H9 (cell line): ENCODE results near the gene DMD. TPM values are rescaled to one million over a fixed set of nuclear protein-coding genes. Genes with fewer than 3 reads are reported as not detected.

ENCODE experiments used
- DNase-seq: peaks from one replicate; pipeline ENCODE4 v3.0.0-alpha.2; 2017
- H2AFZ ChIP-seq: one replicate; pipeline ENCODE4 v1.6.1; 2013; ENCODE audit warnings: mild to moderate bottlenecking, low read length, control low read depth, moderate library complexity
- H2AK5ac ChIP-seq: 2 replicates; pipeline ENCODE4 v1.6.1; 2013; ENCODE audit warnings: low read length, control low read depth, mixed read lengths; ENCODE audit not compliant: insufficient read length
- H2BK120ac ChIP-seq: one replicate; pipeline ENCODE4 v1.6.1; 2013; ENCODE audit warnings: low read depth, mild to moderate bottlenecking, low read length, control low read depth, inconsistent platforms; ENCODE audit not compliant: poor library complexity, severe bottlenecking
- H2BK12ac ChIP-seq: 2 replicates; pipeline ENCODE4 v1.6.1; 2013; ENCODE audit warnings: low read length, control low read depth, mixed read lengths, low read depth; ENCODE audit not compliant: insufficient read length
- H2BK15ac ChIP-seq: 2 replicates; pipeline ENCODE4 v1.6.1; 2013; ENCODE audit warnings: low read depth, low read length, control low read depth
- H2BK20ac ChIP-seq: one replicate; pipeline ENCODE4 v1.6.1; 2013; ENCODE audit warnings: low read depth, mild to moderate bottlenecking, low read length, control low read depth, inconsistent platforms; ENCODE audit not compliant: poor library complexity, severe bottlenecking
- H2BK5ac ChIP-seq: 2 replicates; pipeline ENCODE4 v1.6.1; 2013; ENCODE audit warnings: low read length, control low read depth, mixed read lengths; ENCODE audit not compliant: insufficient read length
- H3K14ac ChIP-seq: 2 replicates; pipeline ENCODE4 v1.6.1; 2013; ENCODE audit warnings: low read length, control low read depth; ENCODE audit not compliant: insufficient read depth
- H3K18ac ChIP-seq: 2 replicates; pipeline ENCODE4 v1.6.1; 2013; ENCODE audit warnings: low read depth, mild to moderate bottlenecking, mixed read lengths, low read length, control low read depth; ENCODE audit not compliant: insufficient read length
- H3K23ac ChIP-seq: 2 replicates; pipeline ENCODE4 v1.6.1; 2013; ENCODE audit warnings: low read length, control low read depth, mixed read lengths, low read depth; ENCODE audit not compliant: insufficient read length
- H3K23me2 ChIP-seq: 2 replicates; pipeline ENCODE4 v1.6.1; 2013; ENCODE audit warnings: low read depth, mild to moderate bottlenecking, mixed read lengths, low read length, control low read depth; ENCODE audit not compliant: insufficient read length, poor library complexity, severe bottlenecking
- H3K27ac ChIP-seq: 2 replicates; pipeline ENCODE4 v1.5.1; 2013; ENCODE audit warnings: low read length, control low read depth, mixed read lengths, low read depth; ENCODE audit not compliant: insufficient read length
- H3K27me3 ChIP-seq: 2 replicates; pipeline ENCODE4 v1.6.1; 2013; ENCODE audit warnings: low read length, control low read depth, inconsistent platforms; ENCODE audit not compliant: insufficient read depth
- H3K4ac ChIP-seq: 2 replicates; pipeline ENCODE4 v1.6.1; 2013; ENCODE audit warnings: low read depth, mild to moderate bottlenecking, control low read depth, inconsistent platforms, low read length, moderate library complexity
- H3K4me1 ChIP-seq: 2 replicates; pipeline ENCODE4 v1.6.1; 2013; ENCODE audit warnings: low read length, control low read depth, inconsistent platforms; ENCODE audit not compliant: insufficient read depth
- H3K4me2 ChIP-seq: 2 replicates; pipeline ENCODE4 v1.6.1; 2013; ENCODE audit warnings: low read length, control low read depth, mixed read lengths; ENCODE audit not compliant: insufficient read length, insufficient read depth
- H3K56ac ChIP-seq: 2 replicates; pipeline ENCODE4 v1.6.1; 2013; ENCODE audit warnings: low read depth, mild to moderate bottlenecking, mixed read lengths, low read length, control low read depth; ENCODE audit not compliant: insufficient read length
- H3K79me1 ChIP-seq: 2 replicates; pipeline ENCODE4 v1.6.1; 2013; ENCODE audit warnings: low read depth, mild to moderate bottlenecking, moderate library complexity, low read length, control low read depth, inconsistent platforms; ENCODE audit not compliant: insufficient read depth, poor library complexity, severe bottlenecking
- H3K79me2 ChIP-seq: 2 replicates; pipeline ENCODE4 v1.6.1; 2013; ENCODE audit warnings: low read length, control low read depth, inconsistent platforms; ENCODE audit not compliant: insufficient read depth
- H3K9ac ChIP-seq: 2 replicates; pipeline ENCODE4 v1.6.1; 2013; ENCODE audit warnings: low read length, control low read depth, mixed read lengths; ENCODE audit not compliant: insufficient read length; ENCODE audit errors: extremely low read depth
- H3K9me3 ChIP-seq: one replicate; pipeline ENCODE4 v1.6.1; 2013; ENCODE audit warnings: low read depth, low read length, inconsistent platforms; ENCODE audit not compliant: control insufficient read depth
- H3T11ph ChIP-seq: one replicate; pipeline ENCODE4 v1.6.1; 2013; ENCODE audit warnings: mild to moderate bottlenecking, low read length, control low read depth, inconsistent platforms
- H4K20me1 ChIP-seq: one replicate; pipeline ENCODE4 v1.6.1; 2013; ENCODE audit not compliant: control insufficient read depth, insufficient read length, insufficient read depth
- H4K5ac ChIP-seq: 2 replicates; pipeline ENCODE4 v1.6.1; 2013; ENCODE audit warnings: low read depth, mild to moderate bottlenecking, mixed read lengths, low read length, control low read depth; ENCODE audit not compliant: insufficient read length
- H4K8ac ChIP-seq: replicated peaks from 2 replicates; pipeline ENCODE4 v1.6.1; 2013; ENCODE audit warnings: low read length, control low read depth, mixed read lengths, low read depth; ENCODE audit not compliant: insufficient read length
- H4K91ac ChIP-seq: 2 replicates; pipeline ENCODE4 v1.6.1; 2013; ENCODE audit warnings: low read depth, mild to moderate bottlenecking, moderate library complexity, mixed read lengths, low read length, control low read depth; ENCODE audit not compliant: insufficient read length
- H3K27ac Mint-ChIP-seq, 3 experiments: 2 replicates in 2 of 3; 3 replicates in 1 of 3; pipeline ENCODE4 v1.8.0; 2020 to 2021; ENCODE audit warnings: mixed read lengths in 3 of 3, mild to moderate bottlenecking in 1 of 3, moderate library complexity in 1 of 3
- H3K27me3 Mint-ChIP-seq: 2 replicates; pipeline ENCODE4 v1.8.0; 2021; ENCODE audit warnings: low read depth, mild to moderate bottlenecking, moderate library complexity, mixed read lengths
- H3K36me3 Mint-ChIP-seq, 3 experiments: 2 replicates in 2 of 3; 3 replicates in 1 of 3; pipeline ENCODE4 v1.8.0; 2020 to 2021; ENCODE audit warnings: low read depth in 3 of 3, mixed read lengths in 3 of 3; ENCODE audit not compliant: insufficient read depth in 1 of 3
- H3K4me1 Mint-ChIP-seq, 2 experiments: 2 replicates each; pipeline ENCODE4 v1.8.0; 2020; ENCODE audit warnings: mixed read lengths in 2 of 2
- H3K4me3 Mint-ChIP-seq, 2 experiments: 2 replicates in 1 of 2; 3 replicates in 1 of 2; pipeline ENCODE4 v1.8.0; 2020 to 2021; ENCODE audit warnings: mild to moderate bottlenecking in 2 of 2, mixed read lengths in 2 of 2, moderate library complexity in 1 of 2
- H3K9me3 Mint-ChIP-seq, 2 experiments: 2 replicates in 1 of 2; 3 replicates in 1 of 2; pipeline ENCODE4 v1.8.0; 2020; ENCODE audit warnings: mild to moderate bottlenecking in 2 of 2, mixed read lengths in 2 of 2, moderate library complexity in 1 of 2
- CTCF ChIP-seq: fragments of 200-600 bp; sonication (generic); conservative IDR thresholded peaks from 3 replicates; pipeline ENCODE4 v1.8.0; 2021; ENCODE audit warnings: antibody characterized with exemption, mild to moderate bottlenecking
- WGBS: extraction: QIAGEN DNeasy Blood & Tissue Kit; methylation state at CpG from one replicate; pipeline ENCODE4 v1.1.7; 2013; ENCODE audit warnings: missing lambda C conversion rate, low lambda C conversion rate, mixed read lengths; ENCODE audit not compliant: insufficient read length; ENCODE audit errors: extremely low coverage; 5-methylcytosine and 5-hydroxymethylcytosine counted together
- total RNA-seq: library from RNA; stranded (reverse); gene quantifications from 2 replicates; pipeline ENCODE4 v1.2.1, GENCODE V29; 2021

DMD gene
- total RNA-seq, 1 experiment from 2014 or later, result 3.8 TPM

DNA sequence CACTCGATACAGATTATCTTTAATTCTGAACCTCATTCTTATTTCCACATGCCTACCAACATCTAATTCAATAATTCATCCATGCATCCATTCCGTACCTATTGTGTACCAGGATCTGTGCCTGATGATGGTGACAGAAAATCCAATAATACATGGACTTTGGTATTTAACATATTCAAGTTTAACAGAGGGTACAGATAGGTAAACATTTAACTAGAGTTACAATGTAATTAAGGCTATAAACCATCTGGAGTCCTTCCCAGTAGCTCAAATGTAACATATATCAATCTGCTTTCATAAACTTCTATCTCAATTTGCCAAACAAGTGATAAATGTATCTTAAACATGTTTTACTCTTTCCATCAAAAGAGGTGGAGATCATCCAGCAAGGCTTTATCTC is 1578.0 kb downstream of the DMD start:
- no peaks in the 10 kb centered on the region for H4K20me1 ChIP-seq
- no peak overlapping the region for H3K27ac Mint-ChIP-seq
- H2AFZ ChIP-seq, result no peak overlapping the region
- no peak overlapping the region for H2BK12ac ChIP-seq
- no CpG with 5 or more reads among the region's 2 CpGs for WGBS
- no peak overlapping the region for H2AK5ac ChIP-seq
- H3K14ac ChIP-seq, result no peak overlapping the region
- no peaks in the 10 kb centered on the region for H3K23me2 ChIP-seq
- H2BK20ac ChIP-seq, result no peak overlapping the region
- H2BK15ac ChIP-seq, result no peak overlapping the region
- H3K4me1 Mint-ChIP-seq, result no peaks in the 10 kb centered on the region
- no peak overlapping the region for H3K18ac ChIP-seq
- H3K56ac ChIP-seq, result no peak overlapping the region
- H4K5ac ChIP-seq, result no peak overlapping the region
- no peaks in the 10 kb centered on the region for H3K4me1 ChIP-seq
- H2BK120ac ChIP-seq, result no peak overlapping the region
- H3K9ac ChIP-seq, result no peak overlapping the region
- no peaks in the 10 kb centered on the region for H3K79me1 ChIP-seq
- no peak overlapping the region for H4K8ac ChIP-seq
- H3K36me3 Mint-ChIP-seq, result no peaks in the 10 kb centered on the region
- H3K4me3 Mint-ChIP-seq, result no peak overlapping the region
- no peaks in the 10 kb centered on the region for H3K9me3 ChIP-seq
- H2BK5ac ChIP-seq, result no peak overlapping the region
- H3K4me2 ChIP-seq, result no peak overlapping the region
- TF ChIP-seq CTCF, result no peak
- peaks cover 34 to 48% of the 10 kb centered on the region in 2 experiments for H3K9me3 Mint-ChIP-seq
- H4K91ac ChIP-seq, result no peak overlapping the region
- H3K79me2 ChIP-seq, result no peaks in the 10 kb centered on the region
- no peak overlapping the region for H3K4ac ChIP-seq
- H3K27ac ChIP-seq, result no peak overlapping the region
- no peak overlapping the region for H3K23ac ChIP-seq
- DNase-seq, result no peak
- no peaks in the 10 kb centered on the region for H3K27me3 ChIP-seq
- no peaks in the 10 kb centered on the region for H3K27me3 Mint-ChIP-seq
- no peak overlapping the region for H3T11ph ChIP-seq
